Activated naive CD4-positive, alpha-beta T cell treated with anti-CD3 and anti-CD28 coated beads for 36 hours (primary cell): ENCODE data around the gene PLA2G4A. TPM values are rescaled to one million over a fixed set of nuclear protein-coding genes. Genes with fewer than 3 reads are reported as not detected.

Source experiments
- CTCF ChIA-PET: fragments of 350-600 bp; sonication (Branson Sonifier 250); formaldehyde crosslinking; loops from one replicate; lab custom pipeline; 2021; ENCODE audit warnings: antibody characterized with exemption; lab: Charles Lee
- DNase-seq: peaks from one replicate; pipeline ENCODE4 v3.0.0-alpha.2; 2020
- H3K27ac Mint-ChIP-seq: one replicate; pipeline ENCODE4 v1.8.0; 2021; ENCODE audit warnings: mild to moderate bottlenecking, mixed read lengths
- H3K27me3 Mint-ChIP-seq: one replicate; pipeline ENCODE4 v1.8.0; 2021; ENCODE audit warnings: low read depth, mixed read lengths
- H3K36me3 Mint-ChIP-seq: one replicate; pipeline ENCODE4 v1.8.0; 2021; ENCODE audit warnings: low read depth, mixed read lengths
- H3K4me1 Mint-ChIP-seq: one replicate; pipeline ENCODE4 v1.8.0; 2021; ENCODE audit warnings: low read depth, mixed read lengths
- H3K4me3 Mint-ChIP-seq: one replicate; pipeline ENCODE4 v1.8.0; 2021; ENCODE audit warnings: mild to moderate bottlenecking, moderate library complexity, mixed read lengths
- H3K9me3 Mint-ChIP-seq: one replicate; pipeline ENCODE4 v1.8.0; 2021; ENCODE audit warnings: mixed read lengths
- intact Hi-C: fragments of 100-400 bp; cut with micrococcal nuclease; formaldehyde crosslinking; loops from one replicate; pipeline ENCODE4 v1.15.1; 2023
- total RNA-seq, 2 experiments: library from RNA; stranded (reverse); gene quantifications; one replicate each; pipeline ENCODE4 v1.2.3, GENCODE V29; 2021

The PLA2G4A gene
- total RNA-seq, 2 experiments from 2014 or later, result 0.12 to 0.26 TPM

DNA sequence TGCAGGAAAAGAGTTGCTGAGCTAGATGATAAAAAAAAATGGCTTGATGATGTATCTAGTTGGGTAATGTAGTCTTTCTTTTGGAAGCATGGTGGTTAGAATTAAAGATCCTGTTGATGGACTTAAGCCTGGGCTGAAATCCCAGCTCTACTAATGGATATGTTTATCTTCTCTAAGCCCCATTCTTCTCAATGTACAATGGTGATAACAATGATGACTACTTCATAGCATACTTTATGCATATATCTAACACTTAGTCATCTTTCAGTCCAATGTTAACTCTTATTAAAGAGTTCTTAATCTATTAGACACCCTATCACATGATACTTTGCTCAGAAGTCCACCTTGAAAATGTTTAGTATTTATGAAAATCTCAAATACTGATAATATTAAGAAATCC, 189.5 kb downstream of the PLA2G4A start:
- Mint-ChIP-seq H3K9me3 (peaks cover 2% of the 10 kb centered on the region), H3K27me3 (peaks cover 3% of the 10 kb centered on the region), H3K4me3 (no peak overlapping the region), H3K4me1 (no peaks in the 10 kb centered on the region), H3K36me3 (no peaks in the 10 kb centered on the region), H3K27ac (no peak overlapping the region)
- CTCF ChIA-PET, result no interaction called here
- DNase-seq, result no peak
- intact Hi-C loops, result no loop called here

DNA sequence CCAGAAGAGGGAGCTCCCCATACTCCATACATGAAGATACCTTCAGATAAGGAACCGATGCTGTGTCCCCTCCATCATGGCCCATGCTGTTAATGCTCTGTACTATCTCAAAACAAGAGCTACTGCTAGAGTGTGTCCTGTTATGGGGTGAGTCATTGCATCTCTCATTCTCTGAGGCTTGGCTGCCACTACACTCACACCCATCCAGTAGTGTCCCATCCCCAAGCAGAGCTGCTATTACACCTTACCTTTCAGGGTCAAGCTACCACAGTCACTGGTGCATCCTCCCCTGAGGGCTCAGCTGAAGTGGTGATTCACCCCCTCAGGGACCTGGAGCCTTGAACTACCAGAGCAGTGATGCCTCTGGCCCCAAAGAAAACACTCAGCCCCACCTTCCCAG, 198.5 kb downstream of the PLA2G4A start:
- no peaks in the 10 kb centered on the region for H3K36me3 Mint-ChIP-seq
- no peaks in the 10 kb centered on the region for H3K27me3 Mint-ChIP-seq
- no peak overlapping the region for H3K27ac Mint-ChIP-seq
- CTCF ChIA-PET, result no interaction called here
- H3K4me1 Mint-ChIP-seq, result no peaks in the 10 kb centered on the region
- intact Hi-C loops, result no loop called here
- H3K9me3 Mint-ChIP-seq, result peaks cover 15% of the 10 kb centered on the region
- H3K4me3 Mint-ChIP-seq, result no peak overlapping the region
- no peak for DNase-seq

DNA sequence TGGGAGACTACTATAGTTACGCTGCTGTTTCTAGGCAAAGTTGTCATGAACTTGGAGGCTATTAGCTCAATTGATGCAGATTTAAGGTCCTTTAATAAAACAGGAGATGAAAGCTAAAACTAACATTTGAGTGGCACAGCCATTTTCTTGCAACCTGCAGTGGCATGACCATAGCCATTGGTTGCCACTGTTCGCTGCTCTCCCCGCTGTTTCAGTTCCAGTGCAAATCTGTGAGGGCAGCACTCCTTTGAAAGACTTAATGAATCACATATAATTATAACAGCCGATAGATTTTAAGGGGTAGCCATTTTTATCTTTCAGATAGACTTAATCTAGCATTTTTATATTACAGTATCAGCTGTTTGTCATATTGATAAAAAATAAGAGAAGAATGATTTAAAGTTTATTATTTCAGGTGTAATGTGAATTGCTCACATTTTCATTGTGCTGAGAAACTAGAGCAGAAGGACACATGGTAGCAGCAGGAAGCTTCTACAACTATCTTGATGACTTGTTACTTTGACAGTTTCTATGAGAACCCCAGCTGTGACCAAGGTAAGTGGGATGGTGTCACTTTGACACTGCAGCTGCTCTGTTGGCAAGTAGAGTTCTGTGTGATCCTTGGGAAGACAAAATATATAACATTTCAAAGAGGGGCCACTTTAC, 203.7 kb downstream of the PLA2G4A start:
- CTCF ChIA-PET, result no interaction called here
- Mint-ChIP-seq H3K4me1 (no peaks in the 10 kb centered on the region), H3K4me3 (no peak overlapping the region), H3K27ac (no peak overlapping the region), H3K27me3 (peaks cover 2% of the 10 kb centered on the region), H3K36me3 (no peaks in the 10 kb centered on the region), H3K9me3 (peaks cover 15% of the 10 kb centered on the region)
- intact Hi-C loops, result no loop called here
- no peak for DNase-seq

DNA sequence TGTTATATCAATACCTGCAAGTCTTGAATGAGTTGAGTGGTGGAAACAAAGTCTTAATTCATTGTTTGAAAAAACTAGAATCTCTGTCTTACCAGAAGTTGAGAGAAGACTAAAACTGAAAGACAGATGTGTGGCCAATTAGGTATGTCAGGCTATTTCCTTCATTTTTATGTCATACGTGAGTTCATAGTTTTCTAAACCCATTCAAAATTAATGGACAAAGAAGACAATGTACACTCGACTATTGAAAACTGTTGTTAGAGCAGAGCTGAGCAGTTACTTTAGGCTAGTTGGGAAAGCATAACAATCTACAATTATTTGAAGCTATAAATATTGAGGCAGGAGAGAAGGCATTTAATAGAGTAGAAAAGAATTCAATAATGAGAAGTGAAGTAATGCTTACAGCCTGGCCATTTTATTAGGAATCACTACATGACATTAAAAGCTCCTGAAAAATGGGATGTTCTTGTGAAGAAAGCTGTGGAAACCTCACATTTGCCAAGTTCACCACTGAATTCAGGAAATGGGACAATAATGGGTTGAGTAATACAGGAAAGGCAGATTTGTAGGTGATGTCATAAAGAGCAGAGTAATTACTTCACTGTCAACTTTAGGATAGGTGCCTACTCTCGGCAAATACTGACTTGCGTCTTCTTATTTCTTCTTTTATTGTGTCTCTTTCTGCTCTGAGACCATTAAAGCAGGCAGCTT, 204.4 kb downstream of the PLA2G4A start:
- CTCF ChIA-PET, result no interaction called here
- intact Hi-C loops, result no loop called here

DNA sequence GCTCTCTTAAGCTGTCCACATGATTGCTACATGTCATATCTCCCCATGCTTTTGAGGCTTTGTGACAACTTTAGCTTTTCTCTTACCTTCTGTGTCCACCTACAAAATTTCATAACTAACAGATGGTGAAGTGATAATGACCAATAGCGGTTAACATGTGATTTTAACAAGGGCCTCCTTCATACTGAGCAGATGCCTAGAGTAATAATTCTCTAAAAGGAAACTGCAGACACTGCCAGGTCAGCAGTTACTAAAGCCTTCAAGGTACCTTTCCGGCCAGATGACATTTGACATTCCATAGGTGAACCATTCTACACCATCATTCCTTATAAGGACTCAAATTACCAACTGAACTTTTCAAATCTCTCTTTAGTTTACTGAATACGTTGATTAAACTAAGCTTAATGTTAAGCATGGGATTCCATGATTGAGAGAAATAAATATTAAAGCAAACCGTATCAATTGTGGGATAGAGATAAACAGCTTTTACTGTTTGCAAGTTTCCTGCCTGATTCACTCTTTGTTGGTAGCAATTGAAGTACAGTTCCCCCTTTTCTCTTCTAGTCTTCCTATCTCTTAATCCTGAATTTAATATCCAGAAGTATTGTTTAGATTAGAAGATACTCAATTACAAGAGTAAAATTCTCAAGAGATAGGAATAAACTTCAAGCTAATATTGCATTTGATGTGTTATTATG, 205.1 kb downstream of the PLA2G4A start:
- peaks cover 11% of the 10 kb centered on the region for H3K9me3 Mint-ChIP-seq
- no peaks in the 10 kb centered on the region for H3K36me3 Mint-ChIP-seq
- CTCF ChIA-PET, result no interaction called here
- peaks cover 6% of the 10 kb centered on the region for H3K27me3 Mint-ChIP-seq
- no peak for DNase-seq
- no peaks in the 10 kb centered on the region for H3K4me1 Mint-ChIP-seq
- no peak overlapping the region for H3K4me3 Mint-ChIP-seq
- no peak overlapping the region for H3K27ac Mint-ChIP-seq
- intact Hi-C loops, result no loop called here

More for the DNA sequence above, 204.4 kb downstream of the PLA2G4A start:
- DNase-seq, result no peak
- Mint-ChIP-seq H3K9me3 (peaks cover 16% of the 10 kb centered on the region), H3K4me1 (no peaks in the 10 kb centered on the region), H3K27ac (no peak overlapping the region), H3K4me3 (no peak overlapping the region), H3K27me3 (peaks cover 6% of the 10 kb centered on the region), H3K36me3 (no peaks in the 10 kb centered on the region)

DNA sequence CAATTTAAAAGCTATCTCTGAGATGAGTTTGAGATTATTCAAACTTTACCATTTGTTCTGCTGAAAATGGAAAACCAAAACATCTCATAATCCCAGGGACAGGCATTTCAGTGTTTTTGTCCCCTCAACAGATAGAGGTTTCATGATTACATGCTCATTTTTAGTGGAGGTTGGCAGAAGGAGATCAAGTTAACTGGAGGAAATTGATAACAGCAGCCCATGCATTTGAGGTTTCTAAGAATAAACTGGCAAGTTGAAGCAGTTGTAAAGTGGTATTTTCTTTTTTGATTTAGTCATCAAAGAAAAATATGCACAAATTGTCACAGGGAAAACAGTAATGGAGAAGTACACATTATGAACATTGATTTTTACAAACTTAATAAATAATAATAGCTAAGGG, 205.8 kb downstream of the PLA2G4A start:
- intact Hi-C loops, result no loop called here
- H3K36me3 Mint-ChIP-seq, result no peaks in the 10 kb centered on the region
- DNase-seq, result no peak
- peaks cover 6% of the 10 kb centered on the region for H3K9me3 Mint-ChIP-seq
- CTCF ChIA-PET, result no interaction called here
- H3K27me3 Mint-ChIP-seq, result peaks cover 6% of the 10 kb centered on the region
- no peak overlapping the region for H3K27ac Mint-ChIP-seq
- H3K4me3 Mint-ChIP-seq, result no peak overlapping the region
- no peaks in the 10 kb centered on the region for H3K4me1 Mint-ChIP-seq

DNA sequence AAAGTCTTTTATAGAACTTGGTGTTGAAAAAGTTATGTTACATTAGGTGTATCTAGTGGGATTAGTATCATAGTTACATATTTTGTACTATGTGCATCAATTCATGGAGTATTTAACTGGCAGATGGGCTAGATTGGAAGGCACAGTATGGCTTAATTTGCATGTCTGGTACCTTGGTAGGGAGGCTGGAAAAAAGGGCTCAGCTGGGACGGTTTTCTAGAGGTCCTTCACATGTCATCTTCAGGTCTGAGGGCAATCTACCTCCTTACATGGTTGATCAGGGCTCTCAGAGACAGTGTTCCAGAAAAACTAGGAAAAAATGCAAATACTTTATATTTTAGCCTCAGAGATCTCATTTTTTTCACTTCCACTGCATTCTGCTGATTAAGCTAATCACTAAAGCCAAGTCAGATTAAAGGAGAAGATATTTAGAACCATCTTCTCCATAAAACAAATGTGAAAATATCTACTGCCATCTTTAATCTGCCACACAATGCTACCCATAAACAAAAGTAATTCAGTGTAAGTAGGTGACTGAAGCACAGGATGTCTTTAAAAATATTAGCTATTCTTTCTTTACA, 209.3 kb downstream of the PLA2G4A start:
- CTCF ChIA-PET, result no interaction called here
- DNase-seq, result no peak
- Mint-ChIP-seq H3K4me1 (no peaks in the 10 kb centered on the region), H3K36me3 (no peaks in the 10 kb centered on the region), H3K9me3 (peaks cover 3% of the 10 kb centered on the region), H3K27ac (no peak overlapping the region), H3K4me3 (no peak overlapping the region), H3K27me3 (peaks cover 6% of the 10 kb centered on the region)
- intact Hi-C loops, result no loop called here

Other genes starting within 250 kb of the PLA2G4A start
- gene PTGS2, start 148.5 kb upstream of the PLA2G4A start, total RNA-seq, result 1 to 10 TPM; 1.8 to 2.0 TPM